CD4-positive, alpha-beta T cell (primary cell): ENCODE measurements around the gene KCNQ1. TPM values are rescaled to one million over a fixed set of nuclear protein-coding genes. Genes with fewer than 3 reads are reported as not detected.

Experiments used
- ATAC-seq: fragments of 200-7000 bp; cut with Tn5 transposase; one replicate; pipeline ENCODE4 v1.10.0; 2022; ENCODE audit warnings: mild to moderate bottlenecking; ENCODE audit not compliant: poor library complexity
- CTCF ChIA-PET: fragments of 350-600 bp; sonication (Branson Sonifier 250); formaldehyde crosslinking; loops from one replicate; lab custom pipeline; 2021; ENCODE audit warnings: antibody characterized with exemption, inconsistent platforms; lab: Charles Lee
- POLR2A ChIA-PET: fragments of 350-600 bp; sonication (Branson Sonifier 250); formaldehyde crosslinking; loops from one replicate; lab custom pipeline; 2021; ENCODE audit warnings: antibody characterized with exemption, inconsistent platforms; lab: Charles Lee
- DNase-seq, 14 experiments: peaks; one replicate each; pipeline ENCODE4 v3.0.0-alpha.2; 2013 to 2020; ENCODE audit warnings: mixed read lengths in 2 of 14
- H3K27ac ChIP-seq, 2 donors: one replicate each; pipeline versions ENCODE4 v1.5.1 to v1.7.0; 2013; ENCODE audit warnings: low read length in 2 of 2, low read depth in 1 of 2, mild to moderate bottlenecking in 1 of 2
- H3K27me3 ChIP-seq, 2 experiments: 1 replicate in 1 of 2; 2 replicates in 1 of 2; pipeline versions ENCODE4 v1.6.1 to v1.7.0; 2013; ENCODE audit warnings: low read length in 2 of 2, control low read depth in 1 of 2, mild to moderate bottlenecking in 1 of 2, moderate library complexity in 1 of 2; ENCODE audit not compliant: insufficient read depth in 2 of 2, control insufficient read depth in 1 of 2
- H3K36me3 ChIP-seq: one replicate; pipeline ENCODE4 v1.6.1; 2013; ENCODE audit warnings: low read length, control low read depth; ENCODE audit not compliant: insufficient read depth
- H3K4me1 ChIP-seq: one replicate; pipeline ENCODE4 v1.6.1; 2013; ENCODE audit warnings: low read length, control low read depth; ENCODE audit not compliant: insufficient read depth
- H3K4me3 ChIP-seq: one replicate; pipeline ENCODE4 v1.5.1; 2013; ENCODE audit warnings: mild to moderate bottlenecking, low read length, moderate library complexity
- H3K9me3 ChIP-seq, 2 experiments: 1 replicate in 1 of 2; 2 replicates in 1 of 2; pipeline versions ENCODE4 v1.6.1 to v1.7.0; 2013; ENCODE audit warnings: low read length in 2 of 2, mild to moderate bottlenecking in 2 of 2, control low read depth in 1 of 2, moderate library complexity in 1 of 2; ENCODE audit not compliant: control insufficient read depth in 1 of 2, insufficient read depth in 1 of 2
- H3K27ac Mint-ChIP-seq: one replicate; pipeline ENCODE4 v1.8.0; 2020; ENCODE audit warnings: mixed read lengths
- H3K27me3 Mint-ChIP-seq: one replicate; pipeline ENCODE4 v1.8.0; 2021; ENCODE audit warnings: mixed read lengths
- H3K36me3 Mint-ChIP-seq: one replicate; pipeline ENCODE4 v1.8.0; 2021; ENCODE audit warnings: low read depth, mixed read lengths
- H3K4me1 Mint-ChIP-seq: one replicate; pipeline ENCODE4 v1.8.0; 2021; ENCODE audit warnings: low read depth, mixed read lengths
- H3K4me3 Mint-ChIP-seq: one replicate; pipeline ENCODE4 v1.8.0; 2020; ENCODE audit warnings: mild to moderate bottlenecking, mixed read lengths
- H3K9me3 Mint-ChIP-seq: one replicate; pipeline ENCODE4 v1.8.0; 2020; ENCODE audit warnings: mixed read lengths
- CTCF ChIP-seq: fragments of 200-600 bp; IDR thresholded peaks from one replicate; pipeline ENCODE4 v1.8.0; 2022; ENCODE audit warnings: antibody characterized with exemption, mild to moderate bottlenecking
- intact Hi-C, 2 experiments: fragments of 100-400 bp; cut with DNase I in 1 of 2; cut with micrococcal nuclease in 1 of 2; formaldehyde crosslinking; loops; one replicate each; pipeline versions ENCODE4 v1.15.1 to v1.9.0; 2023 to 2025; cut with DNase I, micrococcal nuclease
- total RNA-seq, 174 experiments: library from RNA in 2 of 174; stranded (reverse) in 2 of 174; gene quantifications; one replicate each; pipeline ENCODE4 v1.2.3 and lab custom pipeline; 2021 to 2026

KCNQ1 gene
- total RNA-seq, 2 experiments from 2014 or later, result 31.3 to 33.1 TPM

- Mint-ChIP-seq H3K4me1 (peaks cover 28% of the 10 kb centered on the region), H3K27ac (no peak overlapping the region), H3K36me3 (peaks cover 7% of the 10 kb centered on the region), H3K4me3 (no peak overlapping the region), H3K27me3 (no peaks in the 10 kb centered on the region), H3K9me3 (no peaks in the 10 kb centered on the region)
- Histone ChIP-seq H3K36me3 (no peaks in the 10 kb centered on the region), H3K27me3 (no peaks in the 10 kb centered on the region), H3K9me3 (no peaks in the 10 kb centered on the region), H3K4me3 (no peak overlapping the region), H3K27ac (no peak overlapping the region), H3K4me1 (peaks cover 14% of the 10 kb centered on the region)
- intact Hi-C loops, result no loop called here
- no peak for ATAC-seq
- TF ChIP-seq CTCF, result no peak
- ChIA-PET POLR2A (no interaction called here), CTCF (no interaction called here)
- DNase-seq, result no peak
Observed at GRCh38 chr11:2555891-2556290, 111.1 kb downstream of the KCNQ1 start.

GRCh38 chr11:2557381-2557780, 112.6 kb downstream of the KCNQ1 start:
- Mint-ChIP-seq H3K27me3 (no peaks in the 10 kb centered on the region), H3K4me1 (peaks cover 15% of the 10 kb centered on the region), H3K27ac (no peak overlapping the region), H3K9me3 (no peaks in the 10 kb centered on the region), H3K4me3 (no peak overlapping the region), H3K36me3 (no peaks in the 10 kb centered on the region)
- DNase-seq, result no peak
- Histone ChIP-seq H3K4me3 (no peak overlapping the region), H3K27me3 (no peaks in the 10 kb centered on the region), H3K4me1 (peaks cover 14% of the 10 kb centered on the region), H3K36me3 (no peaks in the 10 kb centered on the region), H3K27ac (no peak overlapping the region), H3K9me3 (no peaks in the 10 kb centered on the region)
- ChIA-PET CTCF (no interaction called here), POLR2A (interaction anchor here (0.7 kb wide), 1 partner anchor 8 kb away, joined by 3 read pairs; no protein-coding TSS in a partner anchor)
- intact Hi-C loops, result no loop called here
- TF ChIP-seq CTCF, result no peak
- ATAC-seq, result no peak

- intact Hi-C loops, result no loop called here
- Mint-ChIP-seq H3K36me3 (no peaks in the 10 kb centered on the region), H3K4me3 (no peak overlapping the region), H3K27me3 (no peaks in the 10 kb centered on the region), H3K4me1 (peaks cover 15% of the 10 kb centered on the region), H3K27ac (no peak overlapping the region), H3K9me3 (no peaks in the 10 kb centered on the region)
- TF ChIP-seq CTCF, result no peak
- Histone ChIP-seq H3K9me3 (no peaks in the 10 kb centered on the region), H3K4me3 (no peak overlapping the region), H3K27ac (no peak overlapping the region), H3K4me1 (peaks cover 14% of the 10 kb centered on the region), H3K27me3 (no peaks in the 10 kb centered on the region), H3K36me3 (no peaks in the 10 kb centered on the region)
- ATAC-seq (no peak), DNase-seq (no peak)
- ChIA-PET POLR2A (interaction anchor here (0.6 kb wide), 1 partner anchor 960 kb away, joined by 3 read pairs; the partner anchor contains the start of gene KRTAP5-2), CTCF (no interaction called here)
Observed at GRCh38 chr11:2558397-2558796, 113.6 kb downstream of the KCNQ1 start.
